K562 (cell line): ENCODE results near the gene CCT8L2. TPM values are rescaled to one million over a fixed set of nuclear protein-coding genes. Genes with fewer than 3 reads are reported as not detected.
A peak's percentile ranks its signal among the peaks of the same experiment; 100 is the strongest.
"Not testable (repeated sequence)": the region's sequence is repeated elsewhere in the genome, so short reads cannot be mapped to it uniquely, and the experiment has no call there.

Source experiments
- ATAC-seq: fragments of 200-7000 bp; cut with Tn5 transposase; 3 replicates; pipeline ENCODE4 v1.9.1; 2020; ENCODE audit warnings: moderate library complexity
- BruUV-seq: library from RNA; stranded (reverse); fragments of 400-500 nt; replicated peaks from 2 replicates; lab custom pipeline; 2021; lab: Mats Ljungman, UMichigan
- CTCF ChIA-PET: fragments of 300-600 bp; formaldehyde crosslinking; extraction: SDS; loops from one replicate; lab custom pipeline; 2021; ENCODE audit warnings: low intra/inter-chr PET ratio; lab: Yijun Ruan, JAX
- POLR2A ChIA-PET: fragments of 300-600, 350-650 bp; sonication (Branson Sonifier 250); formaldehyde crosslinking; extraction: SDS; loops from one replicate; lab custom pipeline; 2021; ENCODE audit warnings: antibody characterized with exemption, inconsistent platforms; lab: Yijun Ruan, JAX
- DNase-seq, 4 experiments: peaks; one replicate each; pipeline versions ENCODE4 v3.0.0 to v3.0.0-alpha.2; 2011 to 2018; ENCODE audit warnings: low spot score in 3 of 4, mixed read lengths in 3 of 4; ENCODE audit errors: extremely low read depth in 1 of 4
- FAIRE-seq: peaks from 2 replicates; lab custom pipeline; 2011; peaks lifted over from hg19 to GRCh38; lab: Jason Lieb, UNC
- H2AFZ ChIP-seq: 2 replicates; pipeline ENCODE4 v1.6.0; 2011; ENCODE audit warnings: low read depth, low read length, control low read depth, inconsistent platforms
- H3K27ac ChIP-seq: fragments of 200-600 bp; 3 replicates; pipeline ENCODE4 v1.8.0; 2011; ENCODE audit warnings: low read depth, mild to moderate bottlenecking, control low read depth, inconsistent platforms, low read length, moderate library complexity, mixed read lengths; ENCODE audit errors: extremely low read depth
- H3K27me3 ChIP-seq, 2 experiments: fragments of 300-600 bp in 1 of 2; 2 replicates in 1 of 2; 3 replicates in 1 of 2; pipeline versions ENCODE4 v1.6.0 to v1.8.0; 2011; ENCODE audit warnings: inconsistent platforms in 2 of 2, low read length in 2 of 2, mild to moderate bottlenecking in 1 of 2, mixed read lengths in 1 of 2, moderate library complexity in 1 of 2; ENCODE audit not compliant: control insufficient read depth in 2 of 2, insufficient read depth in 2 of 2
- H3K36me3 ChIP-seq: fragments of 300-600 bp; 3 replicates; pipeline ENCODE4 v1.8.0; 2011; ENCODE audit warnings: mild to moderate bottlenecking, low read length, inconsistent platforms; ENCODE audit not compliant: control insufficient read depth, insufficient read depth
- H3K4me1 ChIP-seq, 2 experiments: fragments of 200-600 bp in 1 of 2; replicated peaks in 1 of 2; 2 replicates in 1 of 2; 3 replicates in 1 of 2; pipeline versions ENCODE4 v1.5.1 to v1.8.0; 2011; ENCODE audit warnings: inconsistent platforms in 2 of 2, low read length in 2 of 2, mild to moderate bottlenecking in 1 of 2, mixed read lengths in 1 of 2, moderate library complexity in 1 of 2; ENCODE audit not compliant: control insufficient read depth in 2 of 2, insufficient read depth in 2 of 2
- H3K4me2 ChIP-seq: 2 replicates; pipeline ENCODE4 v1.6.1; 2011; ENCODE audit warnings: low read length, control low read depth, inconsistent platforms, mixed read lengths; ENCODE audit not compliant: insufficient read depth
- H3K4me3 ChIP-seq: fragments of 200-600 bp; sonication (generic), shearing (Covaris generic); 2 replicates; pipeline ENCODE4 v1.5.1; 2016; ENCODE audit warnings: control low read depth, inconsistent platforms
- H3K79me2 ChIP-seq: fragments of 200-600 bp; 3 replicates; pipeline ENCODE4 v1.8.0; 2011; ENCODE audit warnings: low read length, inconsistent platforms; ENCODE audit not compliant: control insufficient read depth, insufficient read depth
- H3K9ac ChIP-seq, 2 experiments: 2 replicates each; pipeline versions ENCODE4 v1.6.0 to v1.6.1; 2011; ENCODE audit warnings: low read depth in 2 of 2, low read length in 2 of 2, control low read depth in 1 of 2, inconsistent platforms in 1 of 2, mild to moderate bottlenecking in 1 of 2, mixed read lengths in 1 of 2; ENCODE audit not compliant: insufficient read depth in 1 of 2
- H3K9me1 ChIP-seq: one replicate; pipeline ENCODE4 v1.6.0; 2011; ENCODE audit warnings: inconsistent platforms, mild to moderate bottlenecking, low read length, moderate library complexity; ENCODE audit not compliant: control insufficient read depth, insufficient read depth
- H3K9me3 ChIP-seq: replicated peaks from 2 replicates; pipeline ENCODE4 v1.5.1; 2011; ENCODE audit warnings: low read depth, low read length, inconsistent platforms; ENCODE audit not compliant: control insufficient read depth, insufficient read depth
- H4K20me1 ChIP-seq: replicated peaks from 2 replicates; pipeline ENCODE4 v1.6.1; 2011; ENCODE audit warnings: low read length, inconsistent platforms, mixed read lengths; ENCODE audit not compliant: control insufficient read depth, insufficient read depth
- IRF2 ChIP-seq: sonication (generic); formaldehyde crosslinking; IDR thresholded peaks from 2 replicates; pipeline ENCODE4 v1.8.1; 2022; ENCODE audit warnings: mild to moderate bottlenecking, missing genetic modification reagents
- RBFOX2 ChIP-seq: fragments of 200-400 bp; formaldehyde crosslinking; IDR thresholded peaks from 2 replicates; pipeline ENCODE4 v1.6.1; 2017; ENCODE audit warnings: low read depth, mild to moderate bottlenecking, low read length, moderate library complexity
- RBM22 ChIP-seq: fragments of 200-400 bp; formaldehyde crosslinking; IDR thresholded peaks from 2 replicates; pipeline ENCODE4 v1.6.1; 2018; ENCODE audit warnings: low read length, low read depth; ENCODE audit not compliant: poor library complexity, severe bottlenecking
- TCF7L2 ChIP-seq: fragments of 150-350 bp; IDR thresholded peaks from 2 replicates; pipeline ENCODE4 v1.6.1; 2016; ENCODE audit warnings: low read depth, mild to moderate bottlenecking, low read length, moderate library complexity
- WGBS: fragments of 100-300 bp; shearing (Covaris generic); methylation state at CpG from one replicate; pipeline ENCODE4 v1.1.6; 2016; ENCODE audit warnings: low coverage, mixed read lengths; ENCODE audit not compliant: insufficient coverage; ENCODE audit errors: missing lambda C conversion rate; 5-methylcytosine and 5-hydroxymethylcytosine counted together
- in situ Hi-C: fragments of 300-500 bp; cut with MboI; formaldehyde crosslinking; loops from 4 replicates; pipeline ENCODE4 v1.15.0; 2018; ENCODE audit warnings: inconsistent platforms, mixed read lengths
- intact Hi-C: fragments of 100-400 bp; cut with micrococcal nuclease; formaldehyde crosslinking; loops from 2 replicates; pipeline ENCODE4 v1.14.2; 2022
- polyA plus RNA-seq, 8 experiments: library from polyadenylated mRNA; depleted of rRNA in 4 of 8; stranded (reverse) in 5 of 8; unstranded in 3 of 8; fragments of >200 nt; fragmentation: Nextera tagmentation in 2 of 8; fragmentation: Illumina TruSeq in 1 of 8; extraction: Ambion mirVana in 2 of 8; extraction: Trizol in 1 of 8; gene quantifications; 2 replicates each; pipeline versions ENCODE4 v1.2.1 to v1.2.3, GENCODE V29; 2011 to 2014; ENCODE audit warnings: inconsistent platforms in 1 of 8, missing spikeins in 1 of 8
- total RNA-seq, 7 experiments: library from RNA; depleted of rRNA in 6 of 7; stranded (reverse); fragments of >200 nt in 6 of 7; fragmentation: Illumina TruSeq in 2 of 7; extraction: Trizol in 2 of 7; gene quantifications; 2 replicates each; pipeline versions ENCODE4 v1.2.1 to v1.2.3, GENCODE V29; 2011 to 2021; ENCODE audit warnings: low replicate concordance in 1 of 7

The CCT8L2 gene
- total and polyA plus RNA-seq, 9 of the 15 experiments (the other 6 are each of a cell fraction or from before 2014, with no cell fraction given), result 0.13 TPM; not detected in 8

GRCh38 chr22:16562711-16563554, 29.7 kb downstream of the CCT8L2 start:
- DNase-seq, result no peak
- no TSS peak for BruUV-seq
- Histone ChIP-seq H3K36me3 (no peaks in the 10 kb centered on the region), H3K9ac (no peak overlapping the region), H3K4me1 (peaks cover 0 to 72% of the 10 kb centered on the region in 2 experiments; a peak in 2 of 5 replicates), H3K79me2 (no peaks in the 10 kb centered on the region), H3K4me3 (no peak overlapping the region), H2AFZ (no peak overlapping the region), H3K27ac (no peak overlapping the region), H3K9me3 (no peaks in the 10 kb centered on the region), H3K4me2 (no peak overlapping the region), H4K20me1 (no peaks in the 10 kb centered on the region), H3K9me1 (no peaks in the 10 kb centered on the region), H3K27me3 (peaks cover 0 to 11% of the 10 kb centered on the region in 2 experiments; a peak in 2 of 5 replicates)
- POLR2A ChIA-PET, result no interaction called here
- intact Hi-C loops, result no loop called here
- WGBS, result 2% methylated on average over 4 of the region's 4 CpGs
- no peak for TF ChIP-seq TCF7L2
- peak; percentile 27; the same call in 1 of the 2 replicates for TF ChIP-seq IRF2 (CRISPR knock-in tag)
- no peak for FAIRE-seq
- CTCF ChIA-PET, result no interaction called here
- in situ Hi-C loops, result no loop called here
- peak; percentile 10; the same call in 2 of the 3 replicates for ATAC-seq

GRCh38 chr22:16561093-16561658, 31.4 kb downstream of the CCT8L2 start:
- WGBS, result 3% methylated on average over 5 of the region's 5 CpGs
- BruUV-seq, in situ Hi-C loops: not testable (repeated sequence)

More at GRCh38 chr22:16561093-16561658, 31.4 kb downstream of the CCT8L2 start:
- H2AFZ ChIP-seq, H3K9ac ChIP-seq, DNase-seq, H3K79me2 ChIP-seq, H3K36me3 ChIP-seq, FAIRE-seq, POLR2A ChIA-PET, H3K4me2 ChIP-seq, H4K20me1 ChIP-seq, CTCF ChIA-PET, H3K4me3 ChIP-seq, ATAC-seq, intact Hi-C loops, H3K9me1 ChIP-seq, H3K27ac ChIP-seq, H3K9me3 ChIP-seq: not testable (repeated sequence)
- peak; percentile 34 for TF ChIP-seq RBM22
- TF ChIP-seq RBFOX2, result peak; percentile 32; the same call in 1 of the 2 replicates
- H3K27me3 ChIP-seq, result peaks cover 0 to 12% of the 10 kb centered on the region in 2 experiments; a peak in 2 of 5 replicates
- peaks cover 0 to 58% of the 10 kb centered on the region in 2 experiments; a peak in 2 of 5 replicates for H3K4me1 ChIP-seq
